ENCODE data around the gene PPP1R16B.
A peak's percentile ranks its signal among the peaks of the same experiment; 100 is the strongest.

PPP1R16B gene

GRCh38 chr20:38874460-38875174 is 69.1 kb downstream of the PPP1R16B start:
- no peak for DNase-seq

- DNase-seq, result peak in 2 of 51 donors; percentile 13 to 15
Observed at GRCh38 chr20:38875175-38875993, 69.9 kb downstream of the PPP1R16B start.

- no peak for DNase-seq
Observed at GRCh38 chr20:38877483-38877882, 72.0 kb downstream of the PPP1R16B start.

- DNase-seq, result no peak
Observed at GRCh38 chr20:38878866-38879265, 73.4 kb downstream of the PPP1R16B start.

- peak in 7 of 51 donors; percentile 10 to 31 (median 19) for DNase-seq
Observed at GRCh38 chr20:38880952-38881735, 75.6 kb downstream of the PPP1R16B start.

- DNase-seq, result no peak
Observed at GRCh38 chr20:38881806-38882440, 76.4 kb downstream of the PPP1R16B start.

GRCh38 chr20:38882600-38882999 is 77.1 kb downstream of the PPP1R16B start:
- no peak for DNase-seq

GRCh38 chr20:38883081-38883980 is 77.8 kb downstream of the PPP1R16B start:
- peak in 26 of 51 donors; percentile 14 to 73 (median 32) for DNase-seq

GRCh38 chr20:38883981-38884733 is 78.7 kb downstream of the PPP1R16B start:
- peak in 1 of 51 donors; percentile 56 for DNase-seq

- no peak for DNase-seq
Observed at GRCh38 chr20:38885357-38885756, 79.9 kb downstream of the PPP1R16B start.

- peak in 36 of 51 donors; percentile 8 to 82 (median 59) for DNase-seq
Observed at GRCh38 chr20:38888059-38888831, 82.7 kb downstream of the PPP1R16B start.

- no peak for DNase-seq
Observed at GRCh38 chr20:38889050-38889449, 83.6 kb downstream of the PPP1R16B start.

GRCh38 chr20:38889792-38890496 is 84.4 kb downstream of the PPP1R16B start:
- DNase-seq, result peak in 44 of 51 donors; percentile 22 to 94 (median 76)

GRCh38 chr20:38890497-38890818 is 85.0 kb downstream of the PPP1R16B start:
- no peak for DNase-seq

- no peak for DNase-seq
Observed at GRCh38 chr20:38892091-38892981, 86.8 kb downstream of the PPP1R16B start.

- peak in 2 of 51 donors; percentile 36 to 37 for DNase-seq
Observed at GRCh38 chr20:38893056-38893564, 87.6 kb downstream of the PPP1R16B start.

Measured in hypothalamus (tissue), 51 donors.